Gastrocnemius medialis (tissue), 4 donors: ENCODE measurements around the gene EIF3I. TPM values are rescaled to one million over a fixed set of nuclear protein-coding genes. Genes with fewer than 3 reads are reported as not detected.

Experiments
- ATAC-seq, 2 donors: fragments of 150-250 bp; one replicate each; pipeline ENCODE4 v1.9.1; 2016
- DNase-seq, 2 donors: peaks; one replicate each; pipeline ENCODE4 v3.0.0-alpha.2; 2019
- H3K27ac ChIP-seq, 4 donors: fragments of 200-600 bp; sonication (generic); 1 replicate in 1 of 4; 2 replicates in 3 of 4; pipeline ENCODE4 v1.5.1; 2016 to 2018; ENCODE audit warnings: mild to moderate bottlenecking in 2 of 4, moderate library complexity in 1 of 4
- H3K27me3 ChIP-seq, 3 donors: fragments of 200-600 bp; sonication (generic) in 2 of 3; 1 replicate in 1 of 3; 2 replicates in 2 of 3; pipeline versions ENCODE4 v1.5.1 to v1.6.0; 2016 to 2019; ENCODE audit warnings: mild to moderate bottlenecking in 1 of 3, moderate library complexity in 1 of 3
- H3K36me3 ChIP-seq, 2 donors: fragments of 200-600 bp; sonication (generic) in 1 of 2; one replicate each; pipeline ENCODE4 v1.5.1; 2017 to 2018
- H3K4me1 ChIP-seq, 2 donors: fragments of 200-600 bp; sonication (generic) in 1 of 2; one replicate each; pipeline ENCODE4 v1.5.1; 2016 to 2017; ENCODE audit warnings: mild to moderate bottlenecking in 2 of 2
- H3K4me3 ChIP-seq, 4 donors: fragments of 200-600 bp; sonication (generic) in 3 of 4; 1 replicate in 1 of 4; 2 replicates in 3 of 4; pipeline ENCODE4 v1.5.1; 2016 to 2019; ENCODE audit warnings: mild to moderate bottlenecking in 2 of 4
- H3K9me3 ChIP-seq, 3 donors: fragments of 200-600 bp; sonication (generic) in 2 of 3; 1 replicate in 1 of 3; 2 replicates in 2 of 3; pipeline ENCODE4 v1.5.1; 2016 to 2019
- CTCF ChIP-seq, 5 experiments: fragments of 450-650 bp in 3 of 5; fragments of 200-600 bp in 2 of 5; sonication (generic) in 2 of 5; IDR thresholded peaks in 4 of 5; conservative IDR thresholded peaks in 1 of 5; 1 replicate in 4 of 5; 2 replicates in 1 of 5; pipeline ENCODE4 v1.5.1; 2016 to 2019; ENCODE audit warnings: antibody characterized with exemption in 5 of 5, mild to moderate bottlenecking in 3 of 5, moderate library complexity in 3 of 5
- POLR2A ChIP-seq, 2 donors: fragments of 450-650 bp; IDR thresholded peaks; one replicate each; pipeline ENCODE4 v1.6.1; 2017; ENCODE audit warnings: antibody characterized with exemption in 2 of 2, mild to moderate bottlenecking in 2 of 2, moderate library complexity in 2 of 2
- in situ Hi-C, 4 donors: fragments of 200-750 bp; cut with MboI; loops; one replicate each; pipeline versions ENCODE4 v1.15.0 to v1.8.0; 2017; ENCODE audit warnings: low sequenced_read_pairs in 4 of 4
- intact Hi-C: fragments of 100-400 bp; cut with DNase I; formaldehyde crosslinking; loops from one replicate; pipeline ENCODE4 v1.15.1; 2023; ENCODE audit warnings: low total_unique reads
- total RNA-seq, 4 donors: library from RNA; depleted of rRNA; stranded (reverse); fragments of >200 nt; gene quantifications; one replicate each; pipeline versions ENCODE4 v1.1.0 to v1.2.3, GENCODE V29; 2016

EIF3I gene
- 100 to 1,000 TPM; 211 to 294 (median 245) TPM for total RNA-seq

DNA sequence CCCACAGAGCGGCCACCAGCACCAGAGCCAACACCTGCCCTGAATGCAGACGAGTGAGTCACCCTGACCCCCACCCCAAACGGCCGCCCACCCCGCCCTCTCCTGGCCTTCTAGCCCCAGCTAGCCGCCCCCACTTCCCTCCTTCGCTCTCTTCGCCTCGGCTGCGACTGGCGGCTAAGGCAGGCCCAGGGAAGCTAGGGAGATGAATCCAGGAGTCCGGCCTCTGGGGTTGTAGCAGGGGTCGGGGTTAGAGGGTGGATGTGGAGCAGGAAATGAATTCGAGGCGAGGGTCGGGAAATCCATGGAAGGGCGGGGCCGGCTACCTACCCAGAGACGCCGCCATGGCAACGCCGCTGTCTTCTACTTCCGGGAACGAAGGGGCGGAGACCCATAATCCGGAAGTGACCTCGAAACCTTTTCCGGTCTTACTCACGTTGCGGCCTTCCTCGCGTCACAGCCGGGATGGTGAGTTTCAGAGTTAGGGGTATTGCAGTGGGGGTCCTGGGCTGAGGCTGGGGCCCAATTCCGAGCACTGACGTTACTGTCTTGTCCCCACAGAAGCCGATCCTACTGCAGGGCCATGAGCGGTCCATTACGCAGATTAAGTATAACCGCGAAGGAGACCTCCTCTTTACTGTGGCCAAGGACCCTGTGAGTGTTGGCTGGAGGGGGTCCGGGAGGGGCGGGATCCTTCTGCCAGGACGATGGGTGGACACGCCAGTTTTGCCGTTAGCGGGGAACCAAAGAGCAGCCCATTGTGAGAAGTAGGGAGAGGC is at the start of gene EIF3I, which contains the start of gene TMEM234:
Gene EIF3I, plus strand, starts transcription at position 428 of the 776 bp plus-strand sequence. Its CDS starts 35 bp downstream, at position 463.
Gene TMEM234, minus strand, starts transcription at position 374 of the 776 bp plus-strand sequence. Its CDS starts 31 bp downstream, at position 343.
- peak; percentile 98 to 100 for ATAC-seq
- H3K9me3 ChIP-seq: no peaks in the 10 kb centered on the region
- H3K27ac ChIP-seq: peak within 1 kb of the TSS; percentile 87 to 97 (median 90)
- peaks cover 23 to 28% of the 10 kb centered on the region in 2 donors for H3K4me1 ChIP-seq
- H3K4me3 ChIP-seq: peak within 1 kb of the TSS; percentile 71 to 99 (median 84)
- peak; percentile 88 to 96 for TF ChIP-seq POLR2A (IDR thresholded peaks at IDR 0.05)
- TF ChIP-seq CTCF (IDR thresholded peaks at IDR 0.05 in 4 of 5, conservative IDR thresholded peaks at IDR 0.05 in 1 of 5): no peak
- intact Hi-C loops: loop anchor here (2.0 to 10.0 kb wide), 2 partner anchors 19 to 117 kb away; partner anchors contain the start of gene KPNA6
- peak; percentile 87 for DNase-seq
- H3K27me3 ChIP-seq: no peaks in the 10 kb centered on the region
- peaks cover 3 to 42% of the 10 kb centered on the region in 2 donors for H3K36me3 ChIP-seq
- in situ Hi-C loops: no loop called here

DNA sequence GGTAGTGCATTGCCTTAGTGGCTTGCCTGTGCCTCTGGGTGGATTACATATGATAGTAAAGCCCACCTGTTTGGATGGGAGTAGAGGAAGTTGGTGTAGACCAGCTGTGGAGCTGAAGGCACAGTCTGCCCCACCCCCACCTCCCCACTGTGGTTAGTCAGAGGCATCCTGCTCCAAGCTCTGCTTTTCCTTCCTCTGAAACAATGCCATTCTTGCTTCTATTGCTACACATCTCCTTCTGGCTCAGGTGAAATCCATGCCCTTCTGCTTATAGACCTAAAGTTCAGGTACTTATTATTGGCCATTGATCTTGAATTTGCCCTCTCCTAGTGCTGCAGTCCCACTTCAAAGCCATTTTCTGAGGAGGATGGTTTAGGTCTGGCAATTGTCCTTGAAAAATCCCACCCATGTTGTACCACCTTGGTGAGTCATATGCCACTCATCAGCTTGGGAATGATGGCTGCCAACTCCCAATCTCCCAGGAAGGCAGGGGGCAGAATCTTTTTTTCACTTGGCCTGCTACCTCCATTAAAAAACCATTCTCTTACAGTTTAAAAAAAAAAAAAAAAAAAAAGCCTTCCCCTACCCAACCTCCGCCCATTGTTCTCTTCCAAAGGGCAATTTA is 49.5 kb upstream of the EIF3I start:
- H3K36me3 ChIP-seq: peaks cover 0 to 64% of the 10 kb centered on the region in 2 donors

GRCh38 chr1:32178380-32179192 is 43.6 kb upstream of the EIF3I start:
- ATAC-seq (no peak), DNase-seq (peak in 1 of 2 donors; percentile 5)
- Histone ChIP-seq H3K4me1 (peaks cover 26 to 30% of the 10 kb centered on the region in 2 donors), H3K9me3 (no peaks in the 10 kb centered on the region), H3K27ac (peak overlapping the region; percentile 92 to 98 (median 94)), H3K4me3 (peak overlapping the region; percentile 69 to 84 (median 76)), H3K36me3 (peaks cover 0 to 28% of the 10 kb centered on the region in 2 donors), H3K27me3 (no peaks in the 10 kb centered on the region)
- TF ChIP-seq POLR2A (IDR thresholded peaks at IDR 0.05) (no peak), CTCF (IDR thresholded peaks at IDR 0.05 in 4 of 5, conservative IDR thresholded peaks at IDR 0.05 in 1 of 5) (no peak)
- in situ Hi-C loops: no loop called here
- intact Hi-C loops: loop anchor here (2.0 to 5.0 kb wide), 2 partner anchors 22 to 71 kb away; partner anchors contain the start of genes CCDC28B and KPNA6

More for the DNA sequence above, 49.5 kb upstream of the EIF3I start:
- H3K27me3 ChIP-seq: no peaks in the 10 kb centered on the region
- H3K27ac ChIP-seq: no peak overlapping the region
- ATAC-seq (no peak), DNase-seq (peak in 1 of 2 donors; percentile 4)
- in situ Hi-C loops (no loop called here), intact Hi-C loops (no loop called here)
- H3K9me3 ChIP-seq: no peaks in the 10 kb centered on the region
- H3K4me1 ChIP-seq: no peaks in the 10 kb centered on the region
- TF ChIP-seq CTCF (IDR thresholded peaks at IDR 0.05 in 4 of 5, conservative IDR thresholded peaks at IDR 0.05 in 1 of 5) (no peak), POLR2A (IDR thresholded peaks at IDR 0.05) (no peak)
- H3K4me3 ChIP-seq: no peak overlapping the region

GRCh38 chr1:32179193-32179442 is 43.1 kb upstream of the EIF3I start:
- Histone ChIP-seq H3K9me3 (no peaks in the 10 kb centered on the region), H3K4me1 (peaks cover 28 to 35% of the 10 kb centered on the region in 2 donors), H3K27me3 (no peaks in the 10 kb centered on the region), H3K27ac (peak overlapping the region; percentile 92 to 98 (median 94)), H3K36me3 (peaks cover 0 to 31% of the 10 kb centered on the region in 2 donors), H3K4me3 (peak overlapping the region; percentile 69 to 84 (median 76))
- TF ChIP-seq CTCF (IDR thresholded peaks at IDR 0.05 in 4 of 5, conservative IDR thresholded peaks at IDR 0.05 in 1 of 5) (no peak), POLR2A (IDR thresholded peaks at IDR 0.05) (no peak)
- in situ Hi-C loops (no loop called here), intact Hi-C loops (loop anchor here (2.0 to 5.0 kb wide), 2 partner anchors 22 to 72 kb away; partner anchors contain the start of genes CCDC28B and KPNA6)
- ATAC-seq (peak; percentile 8 to 40), DNase-seq (no peak)
